CD4-positive, alpha-beta T cell treated with Interleukin-10 for 1 hour (primary cell): ENCODE measurements around the gene FHL5.
"Not testable (repeated sequence)": the region's sequence is repeated elsewhere in the genome, so short reads cannot be mapped to it uniquely, and the experiment has no call there.

ENCODE experiments used
- DNase-seq: peaks from one replicate; pipeline ENCODE4 v3.0.0-alpha.2; 2020

Gene FHL5

DNA sequence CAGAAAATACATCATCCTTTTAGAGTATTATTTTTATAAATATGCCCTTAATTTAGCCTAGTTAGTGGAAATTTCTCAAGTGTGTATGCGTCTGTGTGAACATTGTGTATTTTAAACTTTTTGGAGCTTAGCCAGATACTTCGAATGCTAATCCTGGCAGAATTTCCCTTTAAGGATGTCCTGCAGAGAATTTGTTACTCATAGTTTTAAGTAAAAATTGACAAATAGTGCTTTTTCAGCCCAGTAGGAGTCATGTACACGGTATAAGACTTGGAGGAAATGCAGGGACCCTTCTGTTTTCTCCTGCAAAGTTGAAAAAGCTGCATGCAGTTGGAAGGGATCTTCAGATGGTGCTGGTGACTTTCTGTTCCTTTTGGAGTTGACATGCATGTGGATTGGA is at the start of gene FHL5:
TSS of gene FHL5 (plus strand) at position 243 of the 400 bp plus-strand sequence. CDS start 40,486 bp downstream, outside the sequence.
- no peak for DNase-seq

DNA sequence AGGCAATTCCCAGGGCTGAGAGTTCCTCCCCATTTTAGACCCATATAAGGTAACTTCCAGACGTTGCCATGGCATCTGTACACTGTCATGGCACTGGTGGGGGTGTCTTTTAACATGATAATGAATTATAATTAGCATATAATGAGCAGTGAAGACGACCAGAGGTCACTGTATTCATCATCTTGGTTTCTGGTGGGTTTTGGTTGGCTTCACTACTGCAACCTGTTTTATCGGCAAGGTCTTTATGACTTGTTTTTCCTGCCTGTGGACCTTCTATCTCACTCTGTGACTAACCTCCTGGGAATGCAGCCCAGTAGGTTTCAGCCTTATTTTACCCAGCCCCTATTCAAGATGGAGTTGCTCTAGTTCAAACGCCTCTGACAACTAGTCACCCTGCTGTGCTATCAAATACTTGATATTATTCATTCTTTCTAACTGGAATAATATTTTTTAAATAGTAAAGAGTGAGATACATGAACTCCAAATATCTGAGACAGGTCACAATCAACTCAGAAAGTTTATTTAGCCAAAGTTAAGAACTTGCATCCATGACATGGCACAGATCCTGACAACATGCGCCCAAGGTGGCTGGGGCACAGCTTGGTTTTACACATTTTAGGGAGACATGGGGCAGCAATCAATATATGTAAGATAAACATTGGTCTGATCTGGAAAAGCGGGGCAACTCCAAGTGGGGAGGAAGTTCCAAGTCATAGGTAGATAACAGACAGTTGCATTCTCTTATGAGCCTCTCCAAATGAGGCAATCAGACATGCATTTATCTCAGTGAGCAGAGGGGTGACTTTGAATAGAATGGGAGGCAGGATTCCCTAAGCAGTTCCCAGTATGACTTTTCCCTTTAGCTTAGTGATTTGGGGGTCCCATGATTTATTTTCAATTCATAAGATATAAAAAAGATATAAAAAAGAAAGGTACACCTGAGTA is 42.5 kb upstream of the FHL5 start:
- DNase-seq: peak; percentile 15

- DNase-seq: no peak
Measured at GRCh38 chr6:96521306-96521643, 41.7 kb upstream of the FHL5 start.

GRCh38 chr6:96521644-96522464 is 41.1 kb upstream of the FHL5 start, which contains the start of gene UFL1:
Gene UFL1 (plus strand): TSS chr6:96521806. CDS start chr6:96521874, 68 bp downstream.
- peak; percentile 93 for DNase-seq

DNA sequence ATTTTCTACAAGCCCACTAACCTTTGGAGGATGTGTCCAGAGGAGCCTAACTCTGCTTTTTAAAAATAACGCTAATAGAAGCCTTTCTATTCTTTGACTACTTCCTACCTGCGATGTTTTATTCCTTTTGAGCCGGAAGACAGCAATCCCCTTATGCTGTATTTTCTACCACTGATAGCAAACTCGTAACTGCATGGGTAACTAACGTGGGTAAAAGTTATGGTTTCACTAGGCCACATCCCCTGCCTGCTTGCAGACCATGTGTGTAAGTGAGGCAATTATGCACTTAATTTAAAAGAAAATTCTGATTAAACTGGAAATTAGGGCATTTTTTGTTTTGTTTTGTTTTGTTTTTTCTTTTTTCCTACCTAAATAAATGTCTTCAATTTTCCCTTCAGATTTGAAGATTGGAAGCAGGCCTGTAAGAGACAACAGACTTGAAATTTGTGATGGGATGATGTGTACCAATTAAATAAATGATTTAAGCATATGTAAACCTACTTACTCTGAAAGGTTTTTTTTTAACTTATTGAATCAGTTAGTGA is 40.4 kb upstream of the FHL5 start:
- DNase-seq: no peak

DNA sequence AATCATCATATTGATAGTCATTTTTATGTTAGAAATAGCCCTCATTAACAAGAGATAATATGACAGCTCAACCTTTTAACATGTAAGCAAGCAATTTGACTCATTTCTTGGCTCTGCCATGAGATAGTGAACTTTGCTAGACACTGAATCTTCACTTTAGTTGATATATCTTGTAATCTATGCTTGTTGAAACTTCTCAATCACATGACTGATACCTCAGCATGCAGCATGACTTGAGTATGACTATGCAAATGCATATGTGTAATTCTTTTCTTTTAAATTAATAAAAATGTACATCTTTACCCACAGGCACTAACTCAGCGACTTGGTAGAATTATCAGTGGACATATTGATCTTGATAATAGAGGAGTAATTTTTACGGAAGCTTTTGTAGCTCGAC is 34.7 kb upstream of the FHL5 start:
- DNase-seq: no peak

- DNase-seq: no peak
Measured at GRCh38 chr6:96532399-96532798, 30.5 kb upstream of the FHL5 start.

GRCh38 chr6:96537726-96538125 is 25.2 kb upstream of the FHL5 start:
- no peak for DNase-seq

GRCh38 chr6:96542702-96543101 is 20.2 kb upstream of the FHL5 start:
- peak; percentile 27 for DNase-seq

GRCh38 chr6:96545882-96546281 is 17.0 kb upstream of the FHL5 start:
- no peak for DNase-seq

GRCh38 chr6:96547654-96548053 is 15.3 kb upstream of the FHL5 start:
- DNase-seq: no peak

- DNase-seq: no peak
Measured at GRCh38 chr6:96554558-96554957, 8.4 kb upstream of the FHL5 start.

GRCh38 chr6:96559740-96560139 is 3.2 kb upstream of the FHL5 start:
- DNase-seq: not testable (repeated sequence)

- no peak for DNase-seq
Measured at GRCh38 chr6:96563853-96564252, 925 bp downstream of the FHL5 start.

DNA sequence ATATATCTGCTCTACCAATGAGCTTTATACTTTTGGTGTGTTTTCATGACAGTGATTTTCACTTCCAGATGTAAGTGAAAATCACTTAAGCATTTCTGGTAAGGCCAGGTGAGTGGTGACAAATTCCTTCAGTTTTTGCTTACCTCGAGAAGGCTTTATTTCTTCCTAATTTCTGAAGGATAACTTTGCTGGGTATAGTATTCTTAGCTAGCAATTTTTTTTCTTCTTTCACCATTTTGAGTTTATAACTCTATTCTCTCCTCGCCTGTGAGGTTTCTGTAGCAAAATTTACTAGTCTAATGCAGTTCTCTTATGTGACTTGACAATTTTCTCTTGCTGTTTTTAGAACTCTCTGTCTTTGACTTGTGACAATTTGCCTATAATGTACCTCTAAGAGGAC is 7.1 kb downstream of the FHL5 start:
- DNase-seq: no peak

DNA sequence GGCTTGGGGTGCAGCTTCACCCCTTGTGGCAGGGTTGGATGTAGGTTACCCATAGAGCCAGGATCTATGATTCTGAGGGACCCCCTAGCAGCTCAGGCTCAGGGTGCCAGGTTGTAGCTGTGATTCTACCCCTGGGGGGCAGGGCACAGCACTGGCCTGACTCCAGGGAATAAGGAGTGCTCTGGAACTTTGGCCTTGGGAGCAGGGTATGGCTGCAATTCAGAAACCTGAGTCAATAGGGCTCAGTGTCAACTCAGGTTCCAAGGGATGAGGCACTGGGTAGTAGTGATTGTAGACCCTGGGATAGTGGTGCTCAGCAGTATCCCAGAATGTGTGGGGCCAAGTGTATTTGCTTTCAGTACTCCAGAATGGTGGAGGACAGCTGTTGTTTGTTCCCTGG is 8.6 kb downstream of the FHL5 start:
- no peak for DNase-seq

DNA sequence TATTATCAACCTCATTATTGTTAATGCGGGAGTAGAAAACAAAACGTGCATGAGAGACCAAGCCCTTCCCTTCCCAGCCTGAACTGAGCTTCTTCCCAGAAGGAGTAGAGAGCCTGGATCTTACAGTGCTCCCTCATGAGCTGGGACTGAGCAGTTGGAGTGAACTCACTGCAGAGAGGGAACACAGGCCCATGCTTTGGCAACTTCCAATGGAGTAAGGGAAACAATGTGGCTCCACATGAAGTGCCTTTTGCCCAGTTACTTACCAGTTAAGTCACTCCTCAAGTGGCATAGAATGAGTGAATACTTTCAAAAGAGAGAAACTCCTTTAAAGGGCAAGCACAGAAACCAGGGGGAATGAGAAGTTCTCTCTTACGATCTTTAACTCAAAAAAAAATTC is 12.4 kb downstream of the FHL5 start:
- no peak for DNase-seq

DNA sequence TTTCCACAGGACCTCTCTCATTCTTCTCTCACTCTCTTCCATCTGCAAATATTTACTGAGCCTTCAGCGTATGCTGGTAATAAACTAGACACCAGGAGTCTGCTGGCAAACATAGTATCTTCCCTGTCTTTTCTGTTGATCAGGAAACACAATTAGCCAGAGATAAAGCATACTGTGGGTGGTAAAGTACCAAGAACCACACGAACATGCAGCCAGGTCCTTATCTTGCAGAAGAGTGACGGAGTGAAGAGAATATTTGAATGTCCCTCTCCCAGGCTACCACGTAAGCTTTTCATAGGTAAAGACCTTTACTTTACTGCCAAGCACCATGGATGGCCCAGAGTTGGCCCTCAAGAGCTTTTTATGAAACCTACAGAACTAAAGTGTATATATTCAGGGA is 13.3 kb downstream of the FHL5 start:
- DNase-seq: no peak

DNA sequence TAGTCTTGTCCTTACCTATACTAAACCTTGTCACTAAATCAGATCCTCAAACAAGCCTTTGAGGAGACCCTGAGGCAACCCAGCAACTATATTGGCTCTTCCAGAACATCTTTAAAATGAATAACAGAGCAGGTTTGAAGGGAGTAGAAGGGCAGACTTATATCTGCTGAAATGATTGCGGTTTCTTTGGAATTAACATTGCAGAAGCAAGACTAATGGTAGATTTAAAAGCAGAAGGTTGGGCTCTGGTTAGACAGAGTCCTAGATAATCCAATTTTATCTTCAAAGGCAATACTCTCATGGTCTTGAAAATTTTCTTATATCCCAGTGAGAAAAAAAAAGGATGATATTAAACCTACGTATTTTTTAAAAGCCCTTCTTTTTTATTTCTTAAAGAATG is 19.1 kb downstream of the FHL5 start:
- no peak for DNase-seq

DNA sequence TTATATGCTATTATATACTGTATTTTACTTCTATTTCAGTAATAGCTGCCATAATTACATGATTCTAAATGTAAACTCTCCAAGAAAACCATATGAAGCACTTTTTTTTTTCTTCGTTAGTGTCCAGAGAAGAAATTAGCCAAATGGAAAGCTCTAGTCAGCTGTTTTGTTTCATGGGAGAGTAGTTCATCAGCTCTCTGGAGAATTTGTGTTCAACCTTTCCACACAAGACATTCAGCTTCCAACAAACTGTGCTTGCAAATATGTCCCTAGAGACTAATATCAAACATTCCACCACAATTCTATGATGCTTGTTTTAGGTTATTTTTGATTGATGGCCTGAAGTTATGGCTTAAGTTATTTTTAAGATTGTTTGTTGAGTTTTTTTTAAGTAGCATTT is 19.5 kb downstream of the FHL5 start:
- no peak for DNase-seq

GRCh38 chr6:96604420-96604819 is 41.5 kb downstream of the FHL5 start:
- no peak for DNase-seq

DNA sequence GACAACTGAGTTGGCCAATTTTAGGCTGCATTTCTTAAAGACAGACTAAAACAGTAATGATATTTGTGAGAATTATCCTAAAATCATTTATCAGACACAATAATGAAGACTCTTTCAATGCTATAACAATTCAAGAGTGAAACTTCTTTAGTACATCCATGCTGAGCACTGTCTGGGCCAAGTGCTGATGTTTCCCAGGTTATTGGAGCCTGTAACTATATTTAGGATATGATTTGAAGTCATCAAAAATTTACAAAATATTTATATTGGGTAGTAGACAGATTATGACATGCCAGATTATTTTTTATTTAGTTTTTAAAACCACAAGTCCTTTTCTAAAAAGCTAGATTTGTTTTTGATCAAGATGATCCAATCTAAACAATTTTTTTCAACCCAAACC is 45.1 kb downstream of the FHL5 start:
- no peak for DNase-seq

DNA sequence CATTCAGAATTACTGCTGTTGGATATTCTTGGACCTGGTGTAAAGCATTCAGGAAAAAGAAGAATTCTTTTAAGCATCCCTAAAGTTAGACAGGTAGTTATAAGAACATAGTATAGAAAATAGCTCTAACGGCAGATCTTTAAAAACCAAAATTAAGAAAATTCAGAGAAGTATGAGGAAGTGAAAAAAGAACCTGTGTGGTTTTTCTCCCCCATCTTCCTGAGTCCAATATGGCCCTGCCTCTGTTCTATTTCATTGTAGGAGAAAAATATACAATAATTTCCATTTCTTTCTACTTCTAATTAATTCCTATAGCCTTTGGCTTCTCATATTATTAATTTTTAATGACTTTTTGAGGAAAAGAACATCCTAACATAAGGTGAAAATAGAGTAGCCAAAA is 47.1 kb downstream of the FHL5 start:
- DNase-seq: no peak
